Liver (tissue), 9 donors: ENCODE data around the gene TRPT1. TPM values are rescaled to one million over a fixed set of nuclear protein-coding genes. Genes with fewer than 3 reads are reported as not detected.

Experiments
- DNase-seq: peaks from one replicate; pipeline ENCODE4 v3.0.0-alpha.2; 2017; ENCODE audit warnings: low spot score
- H3K27ac ChIP-seq, 2 donors: one replicate each; pipeline ENCODE4 v1.7.0; 2013; ENCODE audit warnings: inconsistent platforms in 2 of 2, low read length in 2 of 2, control low read depth in 1 of 2, low read depth in 1 of 2, mild to moderate bottlenecking in 1 of 2
- H3K27me3 ChIP-seq, 4 donors: one replicate each; pipeline versions ENCODE4 v1.6.1 to v1.7.0; 2013; ENCODE audit warnings: low read length in 3 of 4, inconsistent platforms in 1 of 4, mild to moderate bottlenecking in 1 of 4, moderate library complexity in 1 of 4; ENCODE audit not compliant: control insufficient read depth in 4 of 4, insufficient read depth in 4 of 4
- H3K36me3 ChIP-seq, 4 donors: one replicate each; pipeline versions ENCODE4 v1.6.1 to v1.7.0; 2013; ENCODE audit warnings: low read length in 3 of 4, mild to moderate bottlenecking in 3 of 4, low read depth in 1 of 4, moderate library complexity in 1 of 4; ENCODE audit not compliant: control insufficient read depth in 4 of 4, insufficient read depth in 3 of 4
- H3K4me1 ChIP-seq, 4 donors: one replicate each; pipeline versions ENCODE4 v1.6.1 to v1.7.0; 2013; ENCODE audit warnings: low read length in 3 of 4, mild to moderate bottlenecking in 3 of 4, moderate library complexity in 1 of 4; ENCODE audit not compliant: control insufficient read depth in 4 of 4, insufficient read depth in 4 of 4
- H3K4me3 ChIP-seq, 3 donors: one replicate each; pipeline versions ENCODE4 v1.6.1 to v1.7.0; 2013; ENCODE audit warnings: low read length in 3 of 3, control low read depth in 1 of 3, low read depth in 1 of 3, mild to moderate bottlenecking in 1 of 3
- H3K9ac ChIP-seq, 2 donors: one replicate each; pipeline ENCODE4 v1.7.0; 2013; ENCODE audit warnings: low read length in 2 of 2, mild to moderate bottlenecking in 2 of 2, moderate library complexity in 2 of 2, control low read depth in 1 of 2, low read depth in 1 of 2
- H3K9me3 ChIP-seq, 4 donors: one replicate each; pipeline versions ENCODE4 v1.6.1 to v1.7.0; 2013; ENCODE audit warnings: low read length in 3 of 4; ENCODE audit not compliant: control insufficient read depth in 4 of 4
- FOXA1 ChIP-seq: IDR thresholded peaks from 2 replicates; pipeline ENCODE4 v1.6.1; 2016; ENCODE audit warnings: antibody characterized with exemption
- FOXA2 ChIP-seq: IDR thresholded peaks from 2 replicates; pipeline ENCODE4 v1.6.1; 2016; ENCODE audit warnings: antibody characterized with exemption
- GABPA ChIP-seq, 2 donors: IDR thresholded peaks in 1 of 2; conservative IDR thresholded peaks in 1 of 2; 2 replicates each; pipeline ENCODE4 v1.6.1; 2016; ENCODE audit warnings: antibody characterized with exemption in 2 of 2, mild to moderate bottlenecking in 1 of 2, moderate library complexity in 1 of 2
- HNF4A ChIP-seq, 2 donors: conservative IDR thresholded peaks; 2 replicates each; pipeline ENCODE4 v1.6.1; 2016; ENCODE audit warnings: antibody characterized with exemption in 2 of 2, mild to moderate bottlenecking in 2 of 2
- JUND ChIP-seq, 2 donors: IDR thresholded peaks; 2 replicates each; pipeline ENCODE4 v1.6.1; 2016; ENCODE audit warnings: antibody characterized with exemption in 2 of 2
- RAD21 ChIP-seq, 2 donors: IDR thresholded peaks; 2 replicates each; pipeline ENCODE4 v1.6.1; 2016; ENCODE audit warnings: antibody characterized with exemption in 2 of 2, mild to moderate bottlenecking in 2 of 2
- RXRA ChIP-seq, 2 donors: IDR thresholded peaks; 2 replicates each; pipeline ENCODE4 v1.6.1; 2017 to 2018; ENCODE audit warnings: antibody characterized with exemption in 2 of 2, mild to moderate bottlenecking in 1 of 2
- SP1 ChIP-seq: IDR thresholded peaks from 2 replicates; pipeline ENCODE4 v1.6.1; 2018; ENCODE audit warnings: antibody characterized with exemption, mild to moderate bottlenecking
- TAF1 ChIP-seq: conservative IDR thresholded peaks from 2 replicates; pipeline ENCODE4 v1.6.1; 2016; ENCODE audit warnings: antibody characterized with exemption, mild to moderate bottlenecking
- YY1 ChIP-seq: IDR thresholded peaks from 2 replicates; pipeline ENCODE4 v1.6.1; 2016; ENCODE audit warnings: antibody characterized with exemption, mild to moderate bottlenecking
- WGBS: extraction: QIAGEN DNeasy Blood & Tissue Kit; methylation state at CpG from one replicate; pipeline ENCODE4 v1.1.7; 2013; 5-methylcytosine and 5-hydroxymethylcytosine counted together
- polyA plus RNA-seq, 2 donors: library from polyadenylated mRNA; stranded (reverse) in 1 of 2; unstranded in 1 of 2; fragments of 200-250 nt in 1 of 2; fragments of >200 nt in 1 of 2; fragmentation: Nextera tagmentation in 1 of 2; extraction: Ambion mirVana in 1 of 2; gene quantifications; one replicate each; pipeline versions ENCODE4 v1.2.1 to v1.2.3, GENCODE V29; 2013 to 2015
- total RNA-seq, 2 donors: library from RNA; depleted of rRNA; stranded (reverse); fragments of >200 nt; gene quantifications; one replicate each; pipeline ENCODE4 v1.2.3, GENCODE V29; 2014
- TF ChIP-seq, protein P1 (sequence below): IDR thresholded peaks from 2 replicates; pipeline ENCODE4 v1.6.1; 2016; ENCODE audit warnings: antibody characterized with exemption
- TF ChIP-seq, protein P2 (sequence below): IDR thresholded peaks from 2 replicates; pipeline ENCODE4 v1.6.1; 2016; ENCODE audit warnings: antibody characterized with exemption
- TF ChIP-seq, protein P3 (sequence below): IDR thresholded peaks from 2 replicates; pipeline ENCODE4 v1.6.1; 2016; ENCODE audit warnings: antibody characterized with exemption, mild to moderate bottlenecking
- TF ChIP-seq, protein P4 (sequence below): fragments of 150-350 bp; IDR thresholded peaks from 2 replicates; pipeline ENCODE4 v1.5.1; 2017; ENCODE audit warnings: improper control_type of control experiment, low read depth, low read length; ENCODE audit not compliant: missing input control
- TF ChIP-seq, protein P5 (sequence below): IDR thresholded peaks from 2 replicates; pipeline ENCODE4 v1.6.1; 2016; ENCODE audit warnings: antibody characterized with exemption
- donor health status: healthy.
- donor health status: healthy.
- donor health status: healthy.
- donor health status: healthy.
- donor health status: healthy.

Gene TRPT1
- total and polyA plus RNA-seq, 4 donors: 14.0 to 37.8 (median 20.8) TPM

DNA sequence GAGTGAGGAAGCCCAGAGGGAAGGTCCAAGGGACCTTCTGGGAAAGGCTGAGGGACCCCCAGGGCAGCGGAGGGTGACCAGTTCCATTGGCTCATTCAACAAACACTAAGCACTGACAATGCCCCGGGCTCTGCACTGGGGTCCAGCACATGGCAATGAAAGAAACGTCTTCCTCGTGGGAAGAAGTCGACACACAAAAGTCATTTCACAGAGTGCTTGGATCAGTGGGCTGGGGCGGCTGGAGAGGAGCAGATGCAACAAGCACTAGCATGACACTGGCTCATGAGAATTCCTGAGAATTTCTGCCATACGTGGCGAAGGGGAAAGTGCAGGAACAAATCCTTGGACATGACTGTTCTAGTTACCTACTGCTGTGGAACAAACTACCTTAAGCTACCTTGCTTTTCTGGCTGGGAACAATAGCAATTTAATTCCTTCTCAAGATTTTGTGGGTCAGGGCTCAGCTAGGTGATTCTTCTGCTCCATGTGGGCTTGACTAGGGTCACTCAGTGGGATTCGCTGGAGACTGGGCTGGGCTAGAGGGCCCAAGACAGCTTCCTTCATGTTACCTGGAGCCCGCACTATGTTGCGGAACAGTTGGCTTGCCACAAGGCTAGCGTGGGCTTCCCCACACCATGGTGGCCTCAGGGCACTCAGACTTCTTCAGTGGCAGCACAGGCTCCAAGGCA is 46.9 kb downstream of the TRPT1 start:
- no peaks in the 10 kb centered on the region for H3K36me3 ChIP-seq
- no peak for DNase-seq
- no peak overlapping the region for H3K27ac ChIP-seq
- no peaks in the 10 kb centered on the region for H3K9me3 ChIP-seq
- H3K4me1 ChIP-seq: peaks cover 0 to 5% (median under 1%) of the 10 kb centered on the region in 4 donors
- H3K9ac ChIP-seq: no peak overlapping the region
- WGBS: 96% methylated on average over 12 of the region's 12 CpGs
- H3K27me3 ChIP-seq: no peaks in the 10 kb centered on the region
- no peak overlapping the region for H3K4me3 ChIP-seq
- TF ChIP-seq RXRA (IDR thresholded peaks at IDR 0.05): no peak
- no peak for TF ChIP-seq GABPA (IDR thresholded peaks at IDR 0.05 in 1 of 2, conservative IDR thresholded peaks at IDR 0.05 in 1 of 2)
- TF ChIP-seq, protein P1, sequence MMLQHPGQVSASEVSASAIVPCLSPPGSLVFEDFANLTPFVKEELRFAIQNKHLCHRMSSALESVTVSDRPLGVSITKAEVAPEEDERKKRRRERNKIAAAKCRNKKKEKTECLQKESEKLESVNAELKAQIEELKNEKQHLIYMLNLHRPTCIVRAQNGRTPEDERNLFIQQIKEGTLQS: no peak

DNA sequence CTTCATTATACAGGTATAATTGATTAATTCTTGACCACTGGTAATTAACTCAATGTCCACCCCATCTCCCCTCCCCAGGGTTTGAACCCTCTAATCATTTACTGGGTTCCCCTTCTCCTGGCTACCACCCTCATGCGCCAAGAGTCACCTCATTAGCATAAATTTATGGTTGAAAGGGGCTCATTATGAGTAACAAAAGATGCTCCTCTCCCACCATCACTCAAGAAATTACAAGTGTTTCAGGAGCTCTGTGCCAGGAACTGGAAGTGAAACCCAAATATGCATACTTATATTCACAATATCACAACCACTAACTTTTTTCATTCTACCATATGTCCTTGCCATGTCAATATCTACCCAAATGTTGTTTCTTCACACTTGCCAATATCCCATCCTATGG is 47.8 kb downstream of the TRPT1 start:
- no peaks in the 10 kb centered on the region for H3K4me1 ChIP-seq
- H3K9ac ChIP-seq: no peak overlapping the region
- H3K27me3 ChIP-seq: no peaks in the 10 kb centered on the region
- 90% methylated on average over 1 of the region's 1 CpG for WGBS
- no peak overlapping the region for H3K27ac ChIP-seq
- H3K36me3 ChIP-seq: no peaks in the 10 kb centered on the region
- no peak for DNase-seq
- no peak for TF ChIP-seq HNF4A (conservative IDR thresholded peaks at IDR 0.05)
- TF ChIP-seq JUND (IDR thresholded peaks at IDR 0.05): no peak
- TF ChIP-seq, protein P2, sequence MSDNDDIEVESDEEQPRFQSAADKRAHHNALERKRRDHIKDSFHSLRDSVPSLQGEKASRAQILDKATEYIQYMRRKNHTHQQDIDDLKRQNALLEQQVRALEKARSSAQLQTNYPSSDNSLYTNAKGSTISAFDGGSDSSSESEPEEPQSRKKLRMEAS: no peak
- no peak for TF ChIP-seq FOXA2
- no peak for TF ChIP-seq GABPA (IDR thresholded peaks at IDR 0.05 in 1 of 2, conservative IDR thresholded peaks at IDR 0.05 in 1 of 2)
- no peak for TF ChIP-seq RXRA (IDR thresholded peaks at IDR 0.05)
- TF ChIP-seq SP1: no peak
- TF ChIP-seq, protein P1: no peak
- TF ChIP-seq RAD21 (IDR thresholded peaks at IDR 0.05): no peak
- no peak for TF ChIP-seq TAF1
- TF ChIP-seq, protein P3, sequence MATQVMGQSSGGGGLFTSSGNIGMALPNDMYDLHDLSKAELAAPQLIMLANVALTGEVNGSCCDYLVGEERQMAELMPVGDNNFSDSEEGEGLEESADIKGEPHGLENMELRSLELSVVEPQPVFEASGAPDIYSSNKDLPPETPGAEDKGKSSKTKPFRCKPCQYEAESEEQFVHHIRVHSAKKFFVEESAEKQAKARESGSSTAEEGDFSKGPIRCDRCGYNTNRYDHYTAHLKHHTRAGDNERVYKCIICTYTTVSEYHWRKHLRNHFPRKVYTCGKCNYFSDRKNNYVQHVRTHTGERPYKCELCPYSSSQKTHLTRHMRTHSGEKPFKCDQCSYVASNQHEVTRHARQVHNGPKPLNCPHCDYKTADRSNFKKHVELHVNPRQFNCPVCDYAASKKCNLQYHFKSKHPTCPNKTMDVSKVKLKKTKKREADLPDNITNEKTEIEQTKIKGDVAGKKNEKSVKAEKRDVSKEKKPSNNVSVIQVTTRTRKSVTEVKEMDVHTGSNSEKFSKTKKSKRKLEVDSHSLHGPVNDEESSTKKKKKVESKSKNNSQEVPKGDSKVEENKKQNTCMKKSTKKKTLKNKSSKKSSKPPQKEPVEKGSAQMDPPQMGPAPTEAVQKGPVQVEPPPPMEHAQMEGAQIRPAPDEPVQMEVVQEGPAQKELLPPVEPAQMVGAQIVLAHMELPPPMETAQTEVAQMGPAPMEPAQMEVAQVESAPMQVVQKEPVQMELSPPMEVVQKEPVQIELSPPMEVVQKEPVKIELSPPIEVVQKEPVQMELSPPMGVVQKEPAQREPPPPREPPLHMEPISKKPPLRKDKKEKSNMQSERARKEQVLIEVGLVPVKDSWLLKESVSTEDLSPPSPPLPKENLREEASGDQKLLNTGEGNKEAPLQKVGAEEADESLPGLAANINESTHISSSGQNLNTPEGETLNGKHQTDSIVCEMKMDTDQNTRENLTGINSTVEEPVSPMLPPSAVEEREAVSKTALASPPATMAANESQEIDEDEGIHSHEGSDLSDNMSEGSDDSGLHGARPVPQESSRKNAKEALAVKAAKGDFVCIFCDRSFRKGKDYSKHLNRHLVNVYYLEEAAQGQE: no peak
- no peak for TF ChIP-seq FOXA1
- TF ChIP-seq, protein P4, sequence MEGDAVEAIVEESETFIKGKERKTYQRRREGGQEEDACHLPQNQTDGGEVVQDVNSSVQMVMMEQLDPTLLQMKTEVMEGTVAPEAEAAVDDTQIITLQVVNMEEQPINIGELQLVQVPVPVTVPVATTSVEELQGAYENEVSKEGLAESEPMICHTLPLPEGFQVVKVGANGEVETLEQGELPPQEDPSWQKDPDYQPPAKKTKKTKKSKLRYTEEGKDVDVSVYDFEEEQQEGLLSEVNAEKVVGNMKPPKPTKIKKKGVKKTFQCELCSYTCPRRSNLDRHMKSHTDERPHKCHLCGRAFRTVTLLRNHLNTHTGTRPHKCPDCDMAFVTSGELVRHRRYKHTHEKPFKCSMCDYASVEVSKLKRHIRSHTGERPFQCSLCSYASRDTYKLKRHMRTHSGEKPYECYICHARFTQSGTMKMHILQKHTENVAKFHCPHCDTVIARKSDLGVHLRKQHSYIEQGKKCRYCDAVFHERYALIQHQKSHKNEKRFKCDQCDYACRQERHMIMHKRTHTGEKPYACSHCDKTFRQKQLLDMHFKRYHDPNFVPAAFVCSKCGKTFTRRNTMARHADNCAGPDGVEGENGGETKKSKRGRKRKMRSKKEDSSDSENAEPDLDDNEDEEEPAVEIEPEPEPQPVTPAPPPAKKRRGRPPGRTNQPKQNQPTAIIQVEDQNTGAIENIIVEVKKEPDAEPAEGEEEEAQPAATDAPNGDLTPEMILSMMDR: no peak
- TF ChIP-seq, protein P5, sequence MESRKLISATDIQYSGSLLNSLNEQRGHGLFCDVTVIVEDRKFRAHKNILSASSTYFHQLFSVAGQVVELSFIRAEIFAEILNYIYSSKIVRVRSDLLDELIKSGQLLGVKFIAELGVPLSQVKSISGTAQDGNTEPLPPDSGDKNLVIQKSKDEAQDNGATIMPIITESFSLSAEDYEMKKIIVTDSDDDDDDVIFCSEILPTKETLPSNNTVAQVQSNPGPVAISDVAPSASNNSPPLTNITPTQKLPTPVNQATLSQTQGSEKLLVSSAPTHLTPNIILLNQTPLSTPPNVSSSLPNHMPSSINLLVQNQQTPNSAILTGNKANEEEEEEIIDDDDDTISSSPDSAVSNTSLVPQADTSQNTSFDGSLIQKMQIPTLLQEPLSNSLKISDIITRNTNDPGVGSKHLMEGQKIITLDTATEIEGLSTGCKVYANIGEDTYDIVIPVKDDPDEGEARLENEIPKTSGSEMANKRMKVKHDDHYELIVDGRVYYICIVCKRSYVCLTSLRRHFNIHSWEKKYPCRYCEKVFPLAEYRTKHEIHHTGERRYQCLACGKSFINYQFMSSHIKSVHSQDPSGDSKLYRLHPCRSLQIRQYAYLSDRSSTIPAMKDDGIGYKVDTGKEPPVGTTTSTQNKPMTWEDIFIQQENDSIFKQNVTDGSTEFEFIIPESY: no peak
- no peak for TF ChIP-seq YY1
- no peak overlapping the region for H3K4me3 ChIP-seq
- H3K9me3 ChIP-seq: no peaks in the 10 kb centered on the region
